ENCODE data around the gene TBC1D22A. TPM values are rescaled to one million over a fixed set of nuclear protein-coding genes. Genes with fewer than 3 reads are reported as not detected.

Gene TBC1D22A
- total and polyA plus RNA-seq, 9 of the 15 experiments (the other 6 are each of a cell fraction or from before 2014, with no cell fraction given), result 0.20 to 11.5 (median 5.2) TPM

DNA sequence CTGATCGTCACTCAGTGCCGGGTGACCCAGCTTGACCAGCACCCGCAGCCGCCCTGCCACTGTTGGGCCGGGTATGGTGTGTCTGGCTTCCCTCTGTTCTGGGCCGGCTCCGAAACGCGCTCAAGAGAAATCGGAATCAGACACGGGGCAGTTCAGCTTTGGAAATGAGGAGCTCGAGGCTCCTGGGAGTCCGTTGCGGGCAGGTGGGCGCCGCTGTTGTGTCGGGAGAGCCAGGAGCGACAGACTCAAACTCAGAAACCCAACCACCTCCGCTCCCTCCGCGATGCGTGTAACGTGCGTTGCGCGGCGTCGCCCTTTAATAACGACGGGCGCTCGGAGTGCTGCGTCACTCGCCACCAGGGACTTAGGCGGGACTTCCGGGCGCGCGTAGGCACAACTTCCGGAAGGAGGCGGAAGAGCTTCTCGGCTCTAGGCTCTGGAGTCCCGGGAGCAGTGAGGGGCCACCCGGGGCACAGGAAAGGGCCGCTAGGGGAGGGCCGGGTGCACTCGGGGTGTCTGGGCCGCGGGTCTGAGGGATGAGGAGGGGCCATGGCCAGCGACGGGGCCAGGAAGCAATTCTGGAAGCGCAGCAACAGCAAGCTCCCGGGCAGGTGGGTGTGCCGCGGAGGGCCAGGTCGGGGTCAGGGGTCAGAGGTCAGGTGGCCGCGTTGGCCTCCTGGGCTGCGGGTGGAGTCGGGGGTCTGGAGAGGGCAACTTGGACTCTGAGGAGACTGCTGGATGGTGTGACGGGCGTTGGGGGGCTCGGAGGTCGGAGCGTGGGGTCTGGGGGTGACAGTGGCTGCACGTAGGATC is at the start of gene TBC1D22A (continued):
- TF ChIP-seq, protein P1, sequence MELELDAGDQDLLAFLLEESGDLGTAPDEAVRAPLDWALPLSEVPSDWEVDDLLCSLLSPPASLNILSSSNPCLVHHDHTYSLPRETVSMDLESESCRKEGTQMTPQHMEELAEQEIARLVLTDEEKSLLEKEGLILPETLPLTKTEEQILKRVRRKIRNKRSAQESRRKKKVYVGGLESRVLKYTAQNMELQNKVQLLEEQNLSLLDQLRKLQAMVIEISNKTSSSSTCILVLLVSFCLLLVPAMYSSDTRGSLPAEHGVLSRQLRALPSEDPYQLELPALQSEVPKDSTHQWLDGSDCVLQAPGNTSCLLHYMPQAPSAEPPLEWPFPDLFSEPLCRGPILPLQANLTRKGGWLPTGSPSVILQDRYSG (tag; conservative IDR thresholded peaks at IDR 0.05; ENCODE audit: low read depth), result no peak
- TF ChIP-seq ZNF212 (CRISPR knock-in tag; IDR thresholded peaks at IDR 0.05), result no peak
- no peak for TF ChIP-seq TEAD1 (CRISPR knock-in tag; IDR thresholded peaks at IDR 0.05)
- TF ChIP-seq ZNF232 (CRISPR knock-in tag; IDR thresholded peaks at IDR 0.05), result no peak
- TF ChIP-seq ELF1 (tag; IDR thresholded peaks at IDR 0.05), result peak; percentile 86
- peak; percentile 32; the same call in 1 of the 2 replicates for TF ChIP-seq ZNF316 (IDR thresholded peaks at IDR 0.05)
- TF ChIP-seq, protein P2, sequence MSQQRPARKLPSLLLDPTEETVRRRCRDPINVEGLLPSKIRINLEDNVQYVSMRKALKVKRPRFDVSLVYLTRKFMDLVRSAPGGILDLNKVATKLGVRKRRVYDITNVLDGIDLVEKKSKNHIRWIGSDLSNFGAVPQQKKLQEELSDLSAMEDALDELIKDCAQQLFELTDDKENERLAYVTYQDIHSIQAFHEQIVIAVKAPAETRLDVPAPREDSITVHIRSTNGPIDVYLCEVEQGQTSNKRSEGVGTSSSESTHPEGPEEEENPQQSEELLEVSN (IDR thresholded peaks at IDR 0.05; ENCODE audit: borderline replicate concordance in 1 of 2, extremely low read depth in 1 of 2, insufficient read depth in 1 of 2, insufficient read length in 1 of 2, low read depth in 1 of 2, low read length in 1 of 2, poor library complexity in 1 of 2, severe bottlenecking in 1 of 2), result peak in 1 of 2 experiments; percentile 43
- peak; percentile 97 for TF ChIP-seq TBP (optimal IDR thresholded peaks at IDR 0.05; ENCODE audit: low read depth, low read length)
- TF ChIP-seq CXXC5 (CRISPR knock-in tag; IDR thresholded peaks at IDR 0.05), result peak; percentile 96
- TF ChIP-seq NRF1 (conservative IDR thresholded peaks at IDR 0.05 in 1 of 2, IDR thresholded peaks at IDR 0.05 in 1 of 2), result peak; percentile 69 to 74
- TF ChIP-seq PHTF2 (CRISPR knock-in tag; IDR thresholded peaks at IDR 0.05), result no peak
- no peak for TF ChIP-seq EP300 (IDR thresholded peaks at IDR 0.05; ENCODE audit: low read length)
- peak; percentile 97 for TF ChIP-seq GABPA (tag; conservative IDR thresholded peaks at IDR 0.05; ENCODE audit: low read depth)
- TF ChIP-seq, protein P3, sequence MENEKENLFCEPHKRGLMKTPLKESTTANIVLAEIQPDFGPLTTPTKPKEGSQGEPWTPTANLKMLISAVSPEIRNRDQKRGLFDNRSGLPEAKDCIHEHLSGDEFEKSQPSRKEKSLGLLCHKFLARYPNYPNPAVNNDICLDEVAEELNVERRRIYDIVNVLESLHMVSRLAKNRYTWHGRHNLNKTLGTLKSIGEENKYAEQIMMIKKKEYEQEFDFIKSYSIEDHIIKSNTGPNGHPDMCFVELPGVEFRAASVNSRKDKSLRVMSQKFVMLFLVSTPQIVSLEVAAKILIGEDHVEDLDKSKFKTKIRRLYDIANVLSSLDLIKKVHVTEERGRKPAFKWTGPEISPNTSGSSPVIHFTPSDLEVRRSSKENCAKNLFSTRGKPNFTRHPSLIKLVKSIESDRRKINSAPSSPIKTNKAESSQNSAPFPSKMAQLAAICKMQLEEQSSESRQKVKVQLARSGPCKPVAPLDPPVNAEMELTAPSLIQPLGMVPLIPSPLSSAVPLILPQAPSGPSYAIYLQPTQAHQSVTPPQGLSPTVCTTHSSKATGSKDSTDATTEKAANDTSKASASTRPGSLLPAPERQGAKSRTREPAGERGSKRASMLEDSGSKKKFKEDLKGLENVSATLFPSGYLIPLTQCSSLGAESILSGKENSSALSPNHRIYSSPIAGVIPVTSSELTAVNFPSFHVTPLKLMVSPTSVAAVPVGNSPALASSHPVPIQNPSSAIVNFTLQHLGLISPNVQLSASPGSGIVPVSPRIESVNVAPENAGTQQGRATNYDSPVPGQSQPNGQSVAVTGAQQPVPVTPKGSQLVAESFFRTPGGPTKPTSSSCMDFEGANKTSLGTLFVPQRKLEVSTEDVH (IDR thresholded peaks at IDR 0.05; ENCODE audit: low read depth, partially characterized antibody), result peak; percentile 96
- TF ChIP-seq RBFOX2 (IDR thresholded peaks at IDR 0.05; ENCODE audit: low read depth, low read length), result peak; percentile 100
- TF ChIP-seq SMARCA5 (IDR thresholded peaks at IDR 0.05), result no peak
- TF ChIP-seq, protein P4, sequence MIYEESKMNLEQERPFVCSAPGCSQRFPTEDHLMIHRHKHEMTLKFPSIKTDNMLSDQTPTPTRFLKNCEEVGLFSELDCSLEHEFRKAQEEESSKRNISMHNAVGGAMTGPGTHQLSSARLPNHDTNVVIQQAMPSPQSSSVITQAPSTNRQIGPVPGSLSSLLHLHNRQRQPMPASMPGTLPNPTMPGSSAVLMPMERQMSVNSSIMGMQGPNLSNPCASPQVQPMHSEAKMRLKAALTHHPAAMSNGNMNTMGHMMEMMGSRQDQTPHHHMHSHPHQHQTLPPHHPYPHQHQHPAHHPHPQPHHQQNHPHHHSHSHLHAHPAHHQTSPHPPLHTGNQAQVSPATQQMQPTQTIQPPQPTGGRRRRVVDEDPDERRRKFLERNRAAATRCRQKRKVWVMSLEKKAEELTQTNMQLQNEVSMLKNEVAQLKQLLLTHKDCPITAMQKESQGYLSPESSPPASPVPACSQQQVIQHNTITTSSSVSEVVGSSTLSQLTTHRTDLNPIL (CRISPR knock-in tag; IDR thresholded peaks at IDR 0.05), result peak; percentile 63; the same call in 1 of the 2 replicates
- TF ChIP-seq, protein P5, sequence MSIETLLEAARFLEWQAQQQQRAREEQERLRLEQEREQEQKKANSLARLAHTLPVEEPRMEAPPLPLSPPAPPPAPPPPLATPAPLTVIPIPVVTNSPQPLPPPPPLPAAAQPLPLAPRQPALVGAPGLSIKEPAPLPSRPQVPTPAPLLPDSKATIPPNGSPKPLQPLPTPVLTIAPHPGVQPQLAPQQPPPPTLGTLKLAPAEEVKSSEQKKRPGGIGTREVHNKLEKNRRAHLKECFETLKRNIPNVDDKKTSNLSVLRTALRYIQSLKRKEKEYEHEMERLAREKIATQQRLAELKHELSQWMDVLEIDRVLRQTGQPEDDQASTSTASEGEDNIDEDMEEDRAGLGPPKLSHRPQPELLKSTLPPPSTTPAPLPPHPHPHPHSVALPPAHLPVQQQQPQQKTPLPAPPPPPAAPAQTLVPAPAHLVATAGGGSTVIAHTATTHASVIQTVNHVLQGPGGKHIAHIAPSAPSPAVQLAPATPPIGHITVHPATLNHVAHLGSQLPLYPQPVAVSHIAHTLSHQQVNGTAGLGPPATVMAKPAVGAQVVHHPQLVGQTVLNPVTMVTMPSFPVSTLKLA (conservative IDR thresholded peaks at IDR 0.05), result peak; percentile 90 to 97
- peak; percentile 79 for TF ChIP-seq PRPF4 (IDR thresholded peaks at IDR 0.05; ENCODE audit: insufficient read depth, low read depth, low read length, poor library complexity, severe bottlenecking)

Measured in K562 (cell line).